WI38 (cell line): ENCODE measurements around the gene USH1C.

Experiments used
- H3K4me3 ChIP-seq: 2 replicates; pipeline ENCODE4 v1.5.1; 2011; ENCODE audit warnings: low read depth, mild to moderate bottlenecking, control low read depth, low read length
- CTCF ChIP-seq: IDR thresholded peaks from 2 replicates; pipeline ENCODE4 v1.5.1; 2012; ENCODE audit warnings: low read depth, mild to moderate bottlenecking, control low read depth, low read length

Gene USH1C

GRCh38 chr11:17445240-17445795, 98.9 kb downstream of the USH1C start:
- H3K4me3 ChIP-seq, result no peak overlapping the region
- no peak for TF ChIP-seq CTCF

GRCh38 chr11:17443926-17444690, 100.1 kb downstream of the USH1C start:
- no peak for TF ChIP-seq CTCF
- no peak overlapping the region for H3K4me3 ChIP-seq
